Measurements from ENCODE around the gene CHAF1B. TPM values are rescaled to one million over a fixed set of nuclear protein-coding genes. Genes with fewer than 3 reads are reported as not detected.

Gene CHAF1B
- total RNA-seq, 4 donors from 2014 or later, result 0.37 to 2.0 (median 0.73) TPM

- Histone ChIP-seq H3K27ac (no peak overlapping the region), H3K9me3 (no peaks in the 10 kb centered on the region), H3K4me3 (no peak overlapping the region), H3K4me1 (no peaks in the 10 kb centered on the region), H3K36me3 (no peaks in the 10 kb centered on the region), H3K27me3 (no peaks in the 10 kb centered on the region)
- intact Hi-C loops (cut with DNase I; ENCODE audit: low total_unique reads) (no loop called here), in situ Hi-C loops (cut with MboI; ENCODE audit: low pct_ligation_motif_present in 1 of 4, low pct_unique_long_range_greater_than_20kb in 1 of 4, low sequenced_read_pairs in 3 of 4) (no loop called here)
- no peak for DNase-seq
- no peak for TF ChIP-seq POLR2A (IDR thresholded peaks at IDR 0.05)
- TF ChIP-seq EP300 (IDR thresholded peaks at IDR 0.05; ENCODE audit: low read depth), result no peak
- TF ChIP-seq POLR2AphosphoS5 (IDR thresholded peaks at IDR 0.05), result no peak
- TF ChIP-seq CTCF (IDR thresholded peaks at IDR 0.05), result no peak
- WGBS, 2 donors (ENCODE audit: low coverage in 1 of 2), result 69 to 73% methylated on average over 3 to 4 of the region's 4 CpGs
Observed at GRCh38 chr21:36454706-36455105, 69.5 kb downstream of the CHAF1B start.

- 74 to 83% methylated on average over 1 to 7 of the region's 7 CpGs for WGBS, 2 donors (ENCODE audit: low coverage in 1 of 2)
Observed at GRCh38 chr21:36456729-36457414, 71.7 kb downstream of the CHAF1B start.

GRCh38 chr21:36459098-36459497, 73.9 kb downstream of the CHAF1B start:
- DNase-seq, result no peak
- Histone ChIP-seq H3K4me3 (no peak overlapping the region), H3K36me3 (no peaks in the 10 kb centered on the region), H3K27ac (no peak overlapping the region), H3K4me1 (peaks cover 0 to 2% (median 0%) of the 10 kb centered on the region in 4 donors), H3K9me3 (no peaks in the 10 kb centered on the region), H3K27me3 (peaks cover 4% of the 10 kb centered on the region)
- 94% methylated on average over 6 of the region's 6 CpGs; no CpG with 5 or more reads in 1 of the 2 donors for WGBS, 2 donors (ENCODE audit: low coverage in 1 of 2)
- TF ChIP-seq EP300 (IDR thresholded peaks at IDR 0.05; ENCODE audit: low read depth) (no peak), POLR2AphosphoS5 (IDR thresholded peaks at IDR 0.05) (no peak)
- in situ Hi-C loops (cut with MboI; ENCODE audit: low pct_ligation_motif_present in 1 of 4, low pct_unique_long_range_greater_than_20kb in 1 of 4, low sequenced_read_pairs in 3 of 4) (no loop called here), intact Hi-C loops (cut with DNase I; ENCODE audit: low total_unique reads) (no loop called here)

More at GRCh38 chr21:36456729-36457414, 71.7 kb downstream of the CHAF1B start:
- Histone ChIP-seq H3K9me3 (no peaks in the 10 kb centered on the region), H3K27ac (no peak overlapping the region), H3K4me1 (peaks cover 0 to 2% (median 0%) of the 10 kb centered on the region in 4 donors), H3K27me3 (no peaks in the 10 kb centered on the region), H3K36me3 (no peaks in the 10 kb centered on the region), H3K4me3 (no peak overlapping the region)
- no peak for DNase-seq
- TF ChIP-seq POLR2A (IDR thresholded peaks at IDR 0.05), result no peak
- no peak for TF ChIP-seq EP300 (IDR thresholded peaks at IDR 0.05; ENCODE audit: low read depth)
- TF ChIP-seq POLR2AphosphoS5 (IDR thresholded peaks at IDR 0.05), result no peak
- no peak for TF ChIP-seq CTCF (IDR thresholded peaks at IDR 0.05)
- intact Hi-C loops (cut with DNase I; ENCODE audit: low total_unique reads) (no loop called here), in situ Hi-C loops (cut with MboI; ENCODE audit: low pct_ligation_motif_present in 1 of 4, low pct_unique_long_range_greater_than_20kb in 1 of 4, low sequenced_read_pairs in 3 of 4) (no loop called here)

- WGBS, 2 donors (ENCODE audit: low coverage in 1 of 2), result 86% methylated on average over 16 of the region's 16 CpGs; no CpG with 5 or more reads in 1 of the 2 donors
- Histone ChIP-seq H3K9me3 (no peaks in the 10 kb centered on the region), H3K4me1 (peaks cover 0 to 2% (median 0%) of the 10 kb centered on the region in 4 donors), H3K27ac (no peak overlapping the region), H3K27me3 (peaks cover 4% of the 10 kb centered on the region), H3K4me3 (no peak overlapping the region), H3K36me3 (no peaks in the 10 kb centered on the region)
- intact Hi-C loops (cut with DNase I; ENCODE audit: low total_unique reads), result no loop called here
- no peak for TF ChIP-seq CTCF (IDR thresholded peaks at IDR 0.05)
- no peak for TF ChIP-seq EP300 (IDR thresholded peaks at IDR 0.05; ENCODE audit: low read depth)
- TF ChIP-seq POLR2AphosphoS5 (IDR thresholded peaks at IDR 0.05), result no peak
- TF ChIP-seq POLR2A (IDR thresholded peaks at IDR 0.05), result no peak
- no peak for DNase-seq
- in situ Hi-C loops (cut with MboI; ENCODE audit: low pct_ligation_motif_present in 1 of 4, low pct_unique_long_range_greater_than_20kb in 1 of 4, low sequenced_read_pairs in 3 of 4), result no loop called here
Observed at GRCh38 chr21:36460866-36461265, 75.7 kb downstream of the CHAF1B start.

All from transverse colon (tissue), 4 donors.